Keratinocyte (primary cell): Measurements from ENCODE around the gene RASSF1. TPM values are rescaled to one million over a fixed set of nuclear protein-coding genes. Genes with fewer than 3 reads are reported as not detected.

Experiments used
- DNase-seq: peaks from one replicate; pipeline ENCODE4 v3.0.0-alpha.2; 2011; ENCODE audit warnings: low read depth, missing footprints, low spot score
- FAIRE-seq: peaks from 2 replicates; lab custom pipeline; 2011; peaks lifted over from hg19 to GRCh38; lab: Jason Lieb, UNC
- H2AFZ ChIP-seq: 2 replicates; pipeline ENCODE4 v1.6.0; 2012; ENCODE audit warnings: low read length, control low read depth, inconsistent platforms; ENCODE audit not compliant: control insufficient read depth
- H3K27ac ChIP-seq: 2 replicates; pipeline ENCODE4 v1.5.1; 2011; ENCODE audit warnings: low read length; ENCODE audit not compliant: control insufficient read depth, insufficient read depth
- H3K27me3 ChIP-seq: 3 replicates; pipeline ENCODE4 v1.6.0; 2011; ENCODE audit warnings: low read length; ENCODE audit not compliant: control insufficient read depth, insufficient read depth; ENCODE audit errors: extremely low read depth
- H3K36me3 ChIP-seq, 2 experiments: 2 replicates in 1 of 2; 3 replicates in 1 of 2; pipeline ENCODE4 v1.5.1; 2011; ENCODE audit warnings: low read length in 2 of 2, mild to moderate bottlenecking in 1 of 2; ENCODE audit not compliant: control insufficient read depth in 2 of 2, insufficient read depth in 2 of 2; ENCODE audit errors: extremely low read depth in 1 of 2
- H3K4me1 ChIP-seq: 3 replicates; pipeline ENCODE4 v1.5.1; 2011; ENCODE audit warnings: low read length; ENCODE audit not compliant: control insufficient read depth, insufficient read depth; ENCODE audit errors: extremely low read depth
- H3K4me2 ChIP-seq: 3 replicates; pipeline ENCODE4 v1.6.0; 2011; ENCODE audit warnings: low read depth, low read length; ENCODE audit not compliant: control insufficient read depth, insufficient read depth; ENCODE audit errors: extremely low read depth
- H3K4me3 ChIP-seq, 3 experiments: fragments of 200-600 bp in 1 of 3; sonication (generic) in 1 of 3; 2 replicates in 2 of 3; 3 replicates in 1 of 3; pipeline ENCODE4 v1.5.1; 2011 to 2016; ENCODE audit warnings: low read length in 3 of 3, mild to moderate bottlenecking in 3 of 3, control low read depth in 2 of 3, inconsistent platforms in 1 of 3, low read depth in 1 of 3, mixed read lengths in 1 of 3, mixed run types in 1 of 3, moderate library complexity in 1 of 3; ENCODE audit not compliant: control insufficient read depth in 2 of 3, insufficient read depth in 2 of 3; ENCODE audit errors: extremely low read depth in 1 of 3
- H3K79me2 ChIP-seq: 2 replicates; pipeline ENCODE4 v1.6.0; 2012; ENCODE audit warnings: low read length; ENCODE audit not compliant: control insufficient read depth, insufficient read depth
- H3K9ac ChIP-seq: 3 replicates; pipeline ENCODE4 v1.6.0; 2011; ENCODE audit warnings: low read length; ENCODE audit not compliant: control insufficient read depth, insufficient read depth; ENCODE audit errors: extremely low read depth
- H3K9me1 ChIP-seq: 3 replicates; pipeline ENCODE4 v1.6.0; 2011; ENCODE audit warnings: low read length; ENCODE audit not compliant: control insufficient read depth, insufficient read depth; ENCODE audit errors: extremely low read depth
- H3K9me3 ChIP-seq: 2 replicates; pipeline ENCODE4 v1.5.1; 2012; ENCODE audit warnings: low read depth, low read length; ENCODE audit not compliant: control insufficient read depth
- H4K20me1 ChIP-seq: 3 replicates; pipeline ENCODE4 v1.6.0; 2011; ENCODE audit warnings: low read length; ENCODE audit not compliant: control insufficient read depth, insufficient read depth; ENCODE audit errors: extremely low read depth
- EZH2 ChIP-seq: IDR thresholded peaks from one replicate; pipeline ENCODE4 v1.6.1; 2012; ENCODE audit warnings: inconsistent platforms, mild to moderate bottlenecking, low read length, moderate library complexity
- dilution Hi-C: fragments of 300-500 bp; cut with MboI; formaldehyde crosslinking; loops from one replicate; pipeline ENCODE4 v1.7.0; 2020; ENCODE audit warnings: low sequenced_read_pairs; ENCODE audit not compliant: extremely low pct_ligation_motif_present
- polyA plus RNA-seq, 5 experiments: library from polyadenylated mRNA; depleted of rRNA in 3 of 5; stranded (reverse) in 3 of 5; stranded (forward) in 1 of 5; unstranded in 1 of 5; fragments of >200 nt; gene quantifications; 1 replicate in 1 of 5; 2 replicates in 3 of 5; 3 replicates in 1 of 5; pipeline versions ENCODE4 v1.2.1 to v1.2.3, GENCODE V29; 2011 to 2012; ENCODE audit warnings: missing spikeins in 2 of 5, low read depth in 1 of 5, low replicate concordance in 1 of 5
- TF ChIP-seq, protein P1 (sequence below), 3 experiments: IDR thresholded peaks in 1 of 3; conservative IDR thresholded peaks in 1 of 3; optimal IDR thresholded peaks in 1 of 3; 2 replicates in 2 of 3; 3 replicates in 1 of 3; pipeline versions ENCODE3 to v1.5.1; 2011; ENCODE audit warnings: low read length in 3 of 3, mild to moderate bottlenecking in 3 of 3, moderate library complexity in 2 of 3, control low read depth in 1 of 3, inconsistent platforms in 1 of 3; ENCODE audit not compliant: insufficient read depth in 2 of 3; ENCODE audit errors: extremely low read depth in 1 of 3

Gene RASSF1
- polyA plus RNA-seq, 1 donor (not counting 4 experiments of a cell fraction or from before 2014, with no cell fraction given) = 28.5 TPM

DNA sequence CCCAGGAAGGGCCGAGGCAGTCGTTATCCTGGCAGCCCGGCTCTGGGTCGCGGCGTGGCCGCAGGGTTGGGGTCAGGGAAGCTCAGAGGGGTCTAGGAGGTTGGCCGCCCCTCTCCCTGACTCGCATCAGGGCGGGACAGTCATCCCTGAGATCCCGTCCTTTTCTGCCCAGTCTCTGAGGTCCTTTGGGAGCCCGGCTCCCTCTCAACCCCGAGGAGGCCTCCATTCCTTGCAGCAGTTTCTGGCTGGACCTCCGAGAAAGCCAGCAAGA is 18.6 kb downstream of the RASSF1 start:
- no peak for TF ChIP-seq EZH2
- TF ChIP-seq, protein P1, sequence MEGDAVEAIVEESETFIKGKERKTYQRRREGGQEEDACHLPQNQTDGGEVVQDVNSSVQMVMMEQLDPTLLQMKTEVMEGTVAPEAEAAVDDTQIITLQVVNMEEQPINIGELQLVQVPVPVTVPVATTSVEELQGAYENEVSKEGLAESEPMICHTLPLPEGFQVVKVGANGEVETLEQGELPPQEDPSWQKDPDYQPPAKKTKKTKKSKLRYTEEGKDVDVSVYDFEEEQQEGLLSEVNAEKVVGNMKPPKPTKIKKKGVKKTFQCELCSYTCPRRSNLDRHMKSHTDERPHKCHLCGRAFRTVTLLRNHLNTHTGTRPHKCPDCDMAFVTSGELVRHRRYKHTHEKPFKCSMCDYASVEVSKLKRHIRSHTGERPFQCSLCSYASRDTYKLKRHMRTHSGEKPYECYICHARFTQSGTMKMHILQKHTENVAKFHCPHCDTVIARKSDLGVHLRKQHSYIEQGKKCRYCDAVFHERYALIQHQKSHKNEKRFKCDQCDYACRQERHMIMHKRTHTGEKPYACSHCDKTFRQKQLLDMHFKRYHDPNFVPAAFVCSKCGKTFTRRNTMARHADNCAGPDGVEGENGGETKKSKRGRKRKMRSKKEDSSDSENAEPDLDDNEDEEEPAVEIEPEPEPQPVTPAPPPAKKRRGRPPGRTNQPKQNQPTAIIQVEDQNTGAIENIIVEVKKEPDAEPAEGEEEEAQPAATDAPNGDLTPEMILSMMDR (optimal IDR thresholded peaks at IDR 0.05 in 1 of 3, IDR thresholded peaks at IDR 0.05 in 1 of 3, conservative IDR thresholded peaks at IDR 0.05 in 1 of 3; ENCODE audit: extremely low read depth in 1 of 3, insufficient read depth in 2 of 3, low read length in 3 of 3) = no peak
- Histone ChIP-seq H4K20me1 (no peaks in the 10 kb centered on the region), H3K9me1 (peaks cover 3% of the 10 kb centered on the region), H3K9me3 (no peaks in the 10 kb centered on the region), H3K27me3 (no peaks in the 10 kb centered on the region), H3K9ac (no peak overlapping the region), H3K4me1 (peaks cover 38% of the 10 kb centered on the region), H3K4me3 (no peak overlapping the region), H3K79me2 (peaks cover 43% of the 10 kb centered on the region), H3K27ac (no peak overlapping the region), H3K36me3 (peaks cover 22 to 36% of the 10 kb centered on the region in 2 experiments), H3K4me2 (peak overlapping the region; percentile 99), H2AFZ (no peak overlapping the region)
- dilution Hi-C loops = no loop called here
- DNase-seq (no peak), FAIRE-seq (no peak)

DNA sequence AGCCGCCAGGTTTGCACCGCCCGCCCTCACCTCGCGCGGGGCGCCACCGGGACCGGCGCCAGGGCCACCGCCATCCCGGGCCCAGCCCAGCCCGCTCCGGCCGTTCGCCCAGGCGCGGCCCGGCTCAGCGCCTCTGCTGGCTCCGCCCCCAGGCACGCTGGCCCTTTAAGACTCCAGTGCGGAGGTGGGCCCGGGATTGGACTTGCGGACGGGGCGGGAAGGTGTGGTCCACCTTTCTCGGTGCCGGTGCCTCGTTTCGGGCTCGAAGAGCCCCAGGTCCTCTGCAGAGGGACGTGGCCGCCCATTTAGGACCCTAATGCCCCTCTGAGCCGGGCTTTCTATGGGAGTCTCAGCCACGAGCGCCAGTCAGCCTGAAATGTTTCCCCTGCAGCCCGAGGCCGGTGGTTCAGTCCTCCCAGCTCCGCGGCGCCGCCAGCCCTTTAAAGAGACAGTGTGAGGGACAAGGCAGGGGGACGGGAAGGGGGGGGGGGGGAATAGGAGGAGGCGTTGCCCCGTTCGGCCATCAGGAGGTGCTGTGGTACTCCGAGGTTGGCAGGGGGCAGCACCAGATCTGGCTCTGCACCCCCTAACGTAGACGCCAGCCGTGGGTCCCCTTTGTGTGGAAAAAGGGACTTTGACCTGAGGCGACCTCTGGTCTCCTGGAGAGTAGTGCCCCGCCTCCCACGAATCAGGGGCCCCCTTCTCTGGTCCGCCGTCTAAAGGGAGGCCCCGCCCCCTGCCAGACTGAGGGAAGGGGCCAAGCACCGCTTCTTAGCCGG is 19.1 kb downstream of the RASSF1 start:
- peak overlapping the region; percentile 98 for H3K9ac ChIP-seq
- H3K9me3 ChIP-seq = no peaks in the 10 kb centered on the region
- H3K27me3 ChIP-seq = no peaks in the 10 kb centered on the region
- dilution Hi-C loops = no loop called here
- H3K79me2 ChIP-seq = peaks cover 37% of the 10 kb centered on the region
- peak overlapping the region; percentile 96 for H2AFZ ChIP-seq
- H4K20me1 ChIP-seq = no peaks in the 10 kb centered on the region
- H3K4me1 ChIP-seq = peaks cover 39% of the 10 kb centered on the region
- DNase-seq (no peak), FAIRE-seq (peak; percentile 49)
- TF ChIP-seq, protein P1 (optimal IDR thresholded peaks at IDR 0.05 in 1 of 3, IDR thresholded peaks at IDR 0.05 in 1 of 3, conservative IDR thresholded peaks at IDR 0.05 in 1 of 3; ENCODE audit: extremely low read depth in 1 of 3, insufficient read depth in 2 of 3, low read length in 3 of 3) = peak in 1 of 3 experiments; percentile 38
- TF ChIP-seq EZH2 = no peak
- peaks cover 22 to 36% of the 10 kb centered on the region in 2 experiments for H3K36me3 ChIP-seq
- H3K9me1 ChIP-seq = peaks cover 3% of the 10 kb centered on the region
- H3K27ac ChIP-seq = peak overlapping the region; percentile 99
- H3K4me2 ChIP-seq = peak overlapping the region; percentile 99
- peak overlapping the region; percentile 52 to 89 (median 84) for H3K4me3 ChIP-seq
